Fibroblast of lung (primary cell): ENCODE results near the gene UBE3D.

Experiments used
- EZH2 ChIP-seq: IDR thresholded peaks from 2 replicates; pipeline ENCODE4 v1.5.1; 2012; ENCODE audit warnings: low read length, control low read depth, mild to moderate bottlenecking; ENCODE audit errors: missing control alignments
- TF ChIP-seq, protein P1 (sequence below), 2 donors: IDR thresholded peaks in 1 of 2; conservative IDR thresholded peaks in 1 of 2; 1 replicate in 1 of 2; 2 replicates in 1 of 2; pipeline ENCODE4 v1.5.1; 2011 to 2012; ENCODE audit warnings: low read length in 2 of 2, control low read depth in 1 of 2, inconsistent platforms in 1 of 2, low read depth in 1 of 2, mild to moderate bottlenecking in 1 of 2

DNA sequence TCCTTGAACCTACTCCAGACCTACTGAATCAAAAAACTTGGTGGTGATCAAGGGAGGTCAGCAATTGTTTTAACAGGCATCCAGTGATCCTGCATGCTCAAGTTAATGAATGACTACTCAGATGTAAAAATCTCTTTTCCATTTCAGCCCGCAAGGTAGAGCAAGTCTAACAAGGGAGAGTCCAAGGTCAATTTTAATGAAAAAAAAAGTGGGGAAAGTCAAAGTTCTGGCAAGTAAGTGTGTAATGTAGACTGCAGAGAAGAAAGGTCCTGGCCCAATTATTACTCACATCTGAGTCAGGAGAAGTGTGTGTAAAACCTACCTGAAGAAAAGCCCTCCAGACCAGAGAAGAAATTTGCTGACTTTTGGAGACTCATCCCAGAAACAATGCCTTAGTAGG lies 193.5 kb downstream of the UBE3D start:
- TF ChIP-seq, protein P1, sequence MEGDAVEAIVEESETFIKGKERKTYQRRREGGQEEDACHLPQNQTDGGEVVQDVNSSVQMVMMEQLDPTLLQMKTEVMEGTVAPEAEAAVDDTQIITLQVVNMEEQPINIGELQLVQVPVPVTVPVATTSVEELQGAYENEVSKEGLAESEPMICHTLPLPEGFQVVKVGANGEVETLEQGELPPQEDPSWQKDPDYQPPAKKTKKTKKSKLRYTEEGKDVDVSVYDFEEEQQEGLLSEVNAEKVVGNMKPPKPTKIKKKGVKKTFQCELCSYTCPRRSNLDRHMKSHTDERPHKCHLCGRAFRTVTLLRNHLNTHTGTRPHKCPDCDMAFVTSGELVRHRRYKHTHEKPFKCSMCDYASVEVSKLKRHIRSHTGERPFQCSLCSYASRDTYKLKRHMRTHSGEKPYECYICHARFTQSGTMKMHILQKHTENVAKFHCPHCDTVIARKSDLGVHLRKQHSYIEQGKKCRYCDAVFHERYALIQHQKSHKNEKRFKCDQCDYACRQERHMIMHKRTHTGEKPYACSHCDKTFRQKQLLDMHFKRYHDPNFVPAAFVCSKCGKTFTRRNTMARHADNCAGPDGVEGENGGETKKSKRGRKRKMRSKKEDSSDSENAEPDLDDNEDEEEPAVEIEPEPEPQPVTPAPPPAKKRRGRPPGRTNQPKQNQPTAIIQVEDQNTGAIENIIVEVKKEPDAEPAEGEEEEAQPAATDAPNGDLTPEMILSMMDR (conservative IDR thresholded peaks at IDR 0.05 in 1 of 2, IDR thresholded peaks at IDR 0.05 in 1 of 2; ENCODE audit: low read depth in 1 of 2, low read length in 2 of 2) = no peak
- TF ChIP-seq EZH2 = no peak
